CD14-positive monocyte (primary cell): ENCODE measurements around the gene SNIP1. TPM values are rescaled to one million over a fixed set of nuclear protein-coding genes. Genes with fewer than 3 reads are reported as not detected.

ENCODE experiments used
- DNase-seq, 3 donors: peaks; one replicate each; pipeline ENCODE4 v3.0.0-alpha.2; 2011 to 2022
- H2AFZ ChIP-seq: 2 replicates; pipeline ENCODE4 v1.6.0; 2012; ENCODE audit warnings: mild to moderate bottlenecking, low read depth, low read length, inconsistent platforms; ENCODE audit not compliant: insufficient read depth, poor library complexity, severe bottlenecking
- H3K27ac ChIP-seq, 2 donors: 1 replicate in 1 of 2; 2 replicates in 1 of 2; pipeline ENCODE4 v1.5.1; 2012 to 2013; ENCODE audit warnings: low read length in 2 of 2, control low read depth in 1 of 2, inconsistent platforms in 1 of 2, low read depth in 1 of 2, mild to moderate bottlenecking in 1 of 2
- H3K27me3 ChIP-seq, 2 donors: one replicate each; pipeline versions ENCODE4 v1.6.0 to v1.6.1; 2011 to 2013; ENCODE audit warnings: low read length in 2 of 2; ENCODE audit not compliant: control insufficient read depth in 2 of 2, insufficient read depth in 2 of 2
- H3K36me3 ChIP-seq, 2 donors: replicated peaks in 1 of 2; 1 replicate in 1 of 2; 2 replicates in 1 of 2; pipeline versions ENCODE4 v1.5.1 to v1.6.1; 2012 to 2013; ENCODE audit warnings: low read length in 2 of 2, control low read depth in 1 of 2, inconsistent platforms in 1 of 2, mild to moderate bottlenecking in 1 of 2; ENCODE audit not compliant: insufficient read depth in 2 of 2, control insufficient read depth in 1 of 2
- H3K4me1 ChIP-seq, 2 donors: 1 replicate in 1 of 2; 2 replicates in 1 of 2; pipeline versions ENCODE4 v1.5.1 to v1.6.1; 2012 to 2013; ENCODE audit warnings: low read length in 2 of 2, control low read depth in 1 of 2, inconsistent platforms in 1 of 2, mild to moderate bottlenecking in 1 of 2, moderate library complexity in 1 of 2; ENCODE audit not compliant: insufficient read depth in 2 of 2, control insufficient read depth in 1 of 2
- H3K4me2 ChIP-seq: replicated peaks from 2 replicates; pipeline ENCODE3; 2012; ENCODE audit warnings: low read length, moderate library complexity, mild to moderate bottlenecking; ENCODE audit not compliant: poor library complexity, severe bottlenecking; ENCODE audit errors: extremely low read depth
- H3K4me3 ChIP-seq, 3 experiments: fragments of 200-600 bp in 1 of 3; sonication (generic) in 1 of 3; replicated peaks in 1 of 3; 1 replicate in 2 of 3; 2 replicates in 1 of 3; pipeline ENCODE4 v1.5.1; 2011 to 2013; ENCODE audit warnings: low read length in 3 of 3, mild to moderate bottlenecking in 3 of 3, control low read depth in 2 of 3, low read depth in 2 of 3, inconsistent platforms in 1 of 3, moderate library complexity in 1 of 3
- H3K79me2 ChIP-seq: 2 replicates; pipeline ENCODE4 v1.6.0; 2012; ENCODE audit warnings: mild to moderate bottlenecking, control low read depth, inconsistent platforms, low read length, moderate library complexity; ENCODE audit not compliant: insufficient read depth
- H3K9ac ChIP-seq: 2 replicates; pipeline ENCODE4 v1.6.0; 2017; ENCODE audit warnings: low read length, mild to moderate bottlenecking; ENCODE audit not compliant: insufficient read depth, poor library complexity, severe bottlenecking
- H3K9me3 ChIP-seq, 2 donors: replicated peaks in 1 of 2; 1 replicate in 1 of 2; 2 replicates in 1 of 2; pipeline versions ENCODE4 v1.5.1 to v1.6.1; 2012 to 2013; ENCODE audit warnings: low read length in 2 of 2, control low read depth in 1 of 2; ENCODE audit not compliant: control insufficient read depth in 1 of 2, insufficient read depth in 1 of 2
- H4K20me1 ChIP-seq: 2 replicates; pipeline ENCODE4 v1.6.0; 2012; ENCODE audit warnings: mild to moderate bottlenecking, low read length, control low read depth, moderate library complexity; ENCODE audit not compliant: insufficient read depth
- H3K27ac Mint-ChIP-seq, 7 donors: one replicate each; pipeline ENCODE4 v1.8.0; 2020; ENCODE audit warnings: mild to moderate bottlenecking in 7 of 7, mixed read lengths in 7 of 7, moderate library complexity in 6 of 7, inconsistent platforms in 2 of 7
- H3K27me3 Mint-ChIP-seq, 3 donors: one replicate each; pipeline ENCODE4 v1.8.0; 2021 to 2022; ENCODE audit warnings: low read depth in 3 of 3, mild to moderate bottlenecking in 3 of 3, mixed read lengths in 3 of 3, moderate library complexity in 3 of 3, inconsistent platforms in 1 of 3
- H3K36me3 Mint-ChIP-seq, 2 donors: one replicate each; pipeline ENCODE4 v1.8.0; 2020; ENCODE audit warnings: mixed read lengths in 2 of 2, inconsistent platforms in 1 of 2, mild to moderate bottlenecking in 1 of 2
- H3K4me1 Mint-ChIP-seq: one replicate; pipeline ENCODE4 v1.8.0; 2020; ENCODE audit warnings: mild to moderate bottlenecking, mixed read lengths
- H3K4me3 Mint-ChIP-seq, 2 donors: one replicate each; pipeline ENCODE4 v1.8.0; 2020; ENCODE audit warnings: mild to moderate bottlenecking in 2 of 2, mixed read lengths in 2 of 2, moderate library complexity in 1 of 2
- H3K9me3 Mint-ChIP-seq, 7 donors: one replicate each; pipeline ENCODE4 v1.8.0; 2020 to 2022; ENCODE audit warnings: mixed read lengths in 7 of 7, mild to moderate bottlenecking in 6 of 7, moderate library complexity in 6 of 7, inconsistent platforms in 2 of 7
- WGBS: methylation state at CpG from one replicate; pipeline ENCODE4 v1.1.5; 2013; ENCODE audit warnings: missing lambda C conversion rate; ENCODE audit not compliant: insufficient coverage; 5-methylcytosine and 5-hydroxymethylcytosine counted together
- intact Hi-C, 2 donors: fragments of 100-400 bp; cut with micrococcal nuclease; formaldehyde crosslinking; loops; one replicate each; pipeline versions ENCODE4 v1.15.0 to v1.15.1; 2023
- polyA plus RNA-seq, 3 donors: library from polyadenylated mRNA; depleted of rRNA in 1 of 3; unstranded in 2 of 3; stranded (reverse) in 1 of 3; fragments of 300-500 nt in 2 of 3; fragments of >200 nt in 1 of 3; fragmentation: Illumina TruSeq in 2 of 3; gene quantifications; 1 replicate in 2 of 3; 2 replicates in 1 of 3; pipeline ENCODE4 v1.2.3, GENCODE V29; 2012 to 2021
- TF ChIP-seq, protein P1 (sequence below): fragments of 200-600 bp; IDR thresholded peaks from one replicate; pipeline ENCODE4 v1.8.0; 2022; ENCODE audit warnings: antibody characterized with exemption, mild to moderate bottlenecking

Gene SNIP1
- polyA plus RNA-seq, 3 donors: 1.6 to 6.8 (median 3.3) TPM

DNA sequence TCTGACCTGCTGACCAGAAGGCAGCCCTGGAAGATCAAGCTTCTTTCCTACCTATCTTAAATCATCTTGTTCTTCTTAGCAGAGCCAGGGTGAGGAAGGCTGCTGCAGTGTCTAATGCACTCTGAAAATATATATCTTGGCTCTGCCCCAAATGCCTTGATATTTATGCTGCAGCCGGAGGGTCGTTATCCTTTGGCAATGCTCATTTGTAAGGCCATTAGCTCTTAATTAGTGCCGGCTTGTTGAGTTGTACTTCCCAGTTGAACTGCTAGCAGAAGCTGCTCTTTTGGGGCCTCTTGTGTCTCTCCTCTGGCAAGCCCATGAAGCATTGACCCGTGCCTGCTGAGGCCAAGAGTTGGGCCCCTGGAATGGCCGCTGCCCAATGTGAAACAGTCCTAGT is 45.8 kb upstream of the SNIP1 start:
- H3K27me3 ChIP-seq: peaks cover 0 to 2% of the 10 kb centered on the region in 2 donors
- no peak for DNase-seq
- H3K9me3 ChIP-seq: no peaks in the 10 kb centered on the region
- H3K4me3 ChIP-seq: no peak overlapping the region
- Mint-ChIP-seq H3K4me1 (peaks cover 15% of the 10 kb centered on the region), H3K27me3 (peaks cover 6 to 13% (median 7%) of the 10 kb centered on the region in 3 donors), H3K9me3 (peaks cover 0 to 4% (median 0%) of the 10 kb centered on the region in 7 donors), H3K27ac (no peak overlapping the region), H3K36me3 (no peaks in the 10 kb centered on the region), H3K4me3 (no peak overlapping the region)
- intact Hi-C loops: loop anchor here (5.0 to 10.0 kb wide), 3 partner anchors 43 to 415 kb away; partner anchors contain the start of genes DNALI1 (in 1 of the 2), MTF1 (in 1 of the 2) and UTP11 (in 1 of the 2)
- no peaks in the 10 kb centered on the region for H3K36me3 ChIP-seq
- TF ChIP-seq, protein P1, sequence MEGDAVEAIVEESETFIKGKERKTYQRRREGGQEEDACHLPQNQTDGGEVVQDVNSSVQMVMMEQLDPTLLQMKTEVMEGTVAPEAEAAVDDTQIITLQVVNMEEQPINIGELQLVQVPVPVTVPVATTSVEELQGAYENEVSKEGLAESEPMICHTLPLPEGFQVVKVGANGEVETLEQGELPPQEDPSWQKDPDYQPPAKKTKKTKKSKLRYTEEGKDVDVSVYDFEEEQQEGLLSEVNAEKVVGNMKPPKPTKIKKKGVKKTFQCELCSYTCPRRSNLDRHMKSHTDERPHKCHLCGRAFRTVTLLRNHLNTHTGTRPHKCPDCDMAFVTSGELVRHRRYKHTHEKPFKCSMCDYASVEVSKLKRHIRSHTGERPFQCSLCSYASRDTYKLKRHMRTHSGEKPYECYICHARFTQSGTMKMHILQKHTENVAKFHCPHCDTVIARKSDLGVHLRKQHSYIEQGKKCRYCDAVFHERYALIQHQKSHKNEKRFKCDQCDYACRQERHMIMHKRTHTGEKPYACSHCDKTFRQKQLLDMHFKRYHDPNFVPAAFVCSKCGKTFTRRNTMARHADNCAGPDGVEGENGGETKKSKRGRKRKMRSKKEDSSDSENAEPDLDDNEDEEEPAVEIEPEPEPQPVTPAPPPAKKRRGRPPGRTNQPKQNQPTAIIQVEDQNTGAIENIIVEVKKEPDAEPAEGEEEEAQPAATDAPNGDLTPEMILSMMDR: no peak
- H3K79me2 ChIP-seq: peaks cover 8% of the 10 kb centered on the region
- no peak overlapping the region for H3K4me2 ChIP-seq
- WGBS: 94% methylated on average over 3 of the region's 5 CpGs
- H3K4me1 ChIP-seq: peaks cover 6 to 10% of the 10 kb centered on the region in 2 donors
- no peak overlapping the region for H2AFZ ChIP-seq
- no peak overlapping the region for H3K9ac ChIP-seq
- no peak overlapping the region for H3K27ac ChIP-seq
- peaks cover 7% of the 10 kb centered on the region for H4K20me1 ChIP-seq

DNA sequence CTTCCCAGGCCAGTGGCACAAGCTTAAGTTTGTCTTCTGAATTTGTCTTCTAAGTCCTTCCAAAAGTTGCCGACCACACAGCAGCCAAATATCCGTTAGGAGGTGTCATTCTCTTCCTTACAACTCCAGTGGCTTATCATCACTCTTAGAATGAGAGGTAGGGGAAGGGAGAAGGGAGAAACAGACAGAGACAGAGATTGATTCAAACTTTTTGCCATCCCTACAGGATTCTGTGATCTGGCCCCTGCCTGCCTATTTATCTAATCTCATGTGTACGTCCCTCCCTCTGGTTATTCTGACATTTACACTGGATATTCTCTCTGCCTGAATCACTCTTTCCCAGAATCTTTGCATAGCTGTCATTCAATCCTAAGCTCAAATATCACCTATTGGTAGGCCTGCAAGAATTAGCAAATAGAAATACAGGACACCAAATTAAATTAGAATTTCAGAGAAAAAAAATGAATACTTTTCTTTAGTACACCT is 42.1 kb upstream of the SNIP1 start:
- H3K9ac ChIP-seq: peak overlapping the region; percentile 83
- H3K4me1 Mint-ChIP-seq: peaks cover 19% of the 10 kb centered on the region

More for the DNA sequence above, 42.1 kb upstream of the SNIP1 start:
- peaks cover 19 to 22% of the 10 kb centered on the region in 2 donors for H3K36me3 Mint-ChIP-seq
- H3K4me2 ChIP-seq: peak overlapping the region; percentile 99
- no peaks in the 10 kb centered on the region for H3K9me3 ChIP-seq
- peaks cover 20 to 29% of the 10 kb centered on the region in 2 donors for H3K36me3 ChIP-seq
- H3K4me3 ChIP-seq: peak overlapping the region; percentile 75 to 97 (median 89)
- peaks cover 17 to 21% of the 10 kb centered on the region in 2 donors for H3K4me1 ChIP-seq
- H3K27ac Mint-ChIP-seq: peak overlapping the region; percentile 99 to 100 (median 99)
- WGBS: no CpG with 5 or more reads among the region's 3 CpGs
- intact Hi-C loops: loop anchor here (2.0 to 10.0 kb wide), 4 partner anchors 39 to 419 kb away; partner anchors contain the start of genes DNALI1 (in 1 of the 2), MTF1 (in 1 of the 2), SNIP1 (in 1 of the 2) and UTP11 (in 1 of the 2)
- H3K9me3 Mint-ChIP-seq: peaks cover 0 to 2% (median 0%) of the 10 kb centered on the region in 7 donors
- peaks cover 0 to 2% of the 10 kb centered on the region in 2 donors for H3K27me3 ChIP-seq
- H3K4me3 Mint-ChIP-seq: peak overlapping the region; percentile 96 to 99
- H4K20me1 ChIP-seq: peaks cover 37% of the 10 kb centered on the region
- TF ChIP-seq, protein P1: no peak
- H3K27me3 Mint-ChIP-seq: peaks cover 0 to 4% (median 4%) of the 10 kb centered on the region in 3 donors
- H3K27ac ChIP-seq: peak overlapping the region in 1 of 2 donors; percentile 97
- H2AFZ ChIP-seq: peak overlapping the region; percentile 97
- H3K79me2 ChIP-seq: peaks cover 40% of the 10 kb centered on the region
- DNase-seq: no peak
